Activated CD4-positive, alpha-beta T cell treated with anti-CD3 and anti-CD28 coated beads, Interleukin-2, amount 50 U/mL, for 16 hours (primary cell): ENCODE data around the gene RAD18.

Experiments used
- DNase-seq: peaks from one replicate; pipeline ENCODE4 v3.0.0-alpha.2; 2020

RAD18 gene, protein sequence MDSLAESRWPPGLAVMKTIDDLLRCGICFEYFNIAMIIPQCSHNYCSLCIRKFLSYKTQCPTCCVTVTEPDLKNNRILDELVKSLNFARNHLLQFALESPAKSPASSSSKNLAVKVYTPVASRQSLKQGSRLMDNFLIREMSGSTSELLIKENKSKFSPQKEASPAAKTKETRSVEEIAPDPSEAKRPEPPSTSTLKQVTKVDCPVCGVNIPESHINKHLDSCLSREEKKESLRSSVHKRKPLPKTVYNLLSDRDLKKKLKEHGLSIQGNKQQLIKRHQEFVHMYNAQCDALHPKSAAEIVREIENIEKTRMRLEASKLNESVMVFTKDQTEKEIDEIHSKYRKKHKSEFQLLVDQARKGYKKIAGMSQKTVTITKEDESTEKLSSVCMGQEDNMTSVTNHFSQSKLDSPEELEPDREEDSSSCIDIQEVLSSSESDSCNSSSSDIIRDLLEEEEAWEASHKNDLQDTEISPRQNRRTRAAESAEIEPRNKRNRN

DNA sequence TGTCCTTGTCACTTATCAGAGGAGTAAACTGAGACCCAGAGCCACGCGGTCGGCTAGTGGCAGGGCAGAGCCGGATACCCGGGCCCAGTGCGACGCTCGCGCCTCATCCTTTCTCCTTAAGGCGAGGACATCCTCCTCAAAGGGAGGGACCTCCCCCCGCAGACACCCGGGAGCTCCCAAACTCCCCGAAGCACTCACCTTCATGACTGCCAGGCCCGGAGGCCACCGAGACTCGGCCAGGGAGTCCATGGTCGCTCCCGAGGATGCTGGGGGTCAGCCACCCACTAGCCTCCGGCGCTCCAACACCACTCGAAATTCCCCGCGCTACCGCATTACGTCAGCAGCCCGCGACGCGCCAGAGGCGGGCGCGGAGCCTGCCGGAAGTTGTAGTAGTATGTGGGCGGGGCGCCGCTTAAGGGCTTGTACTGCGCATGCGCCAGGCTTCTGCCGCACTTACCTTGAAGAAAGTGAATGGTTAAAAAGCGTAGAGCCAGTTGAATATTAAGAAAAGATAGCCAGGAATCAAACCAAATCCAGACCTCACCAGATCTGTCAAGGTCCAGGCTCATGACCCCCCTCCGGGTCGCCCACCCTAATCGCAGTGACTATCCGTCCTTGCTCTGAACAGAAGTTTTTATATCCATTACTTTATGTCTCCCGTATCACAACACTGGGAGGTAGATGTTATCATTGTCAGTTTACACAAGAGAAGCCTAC, at the start of gene RAD18:
Gene RAD18, minus strand, starts transcription at position 336 of the 717 bp plus-strand sequence. Its CDS starts 87 bp downstream, at position 249.
- peak; percentile 94 for DNase-seq

DNA sequence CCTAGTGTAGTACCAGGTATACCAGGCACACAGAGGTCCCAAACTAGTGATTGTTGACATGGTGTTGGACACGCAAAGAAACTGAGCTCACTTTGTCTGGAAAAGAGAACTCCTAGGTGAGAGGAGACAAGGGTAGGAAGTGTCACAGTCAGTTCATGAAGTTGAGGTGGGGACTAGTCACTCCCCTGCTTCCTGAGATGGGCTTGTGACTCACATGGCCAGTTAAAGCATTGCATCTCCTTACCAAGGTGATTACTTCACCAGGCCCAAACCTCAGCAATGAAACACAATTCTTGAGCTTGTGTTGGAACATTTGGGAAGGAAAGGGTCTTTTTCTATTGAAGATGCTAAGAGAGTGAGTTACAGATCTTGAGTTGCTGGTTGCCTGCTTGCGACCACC, 49.2 kb upstream of the RAD18 start:
- DNase-seq = peak; percentile 18

DNA sequence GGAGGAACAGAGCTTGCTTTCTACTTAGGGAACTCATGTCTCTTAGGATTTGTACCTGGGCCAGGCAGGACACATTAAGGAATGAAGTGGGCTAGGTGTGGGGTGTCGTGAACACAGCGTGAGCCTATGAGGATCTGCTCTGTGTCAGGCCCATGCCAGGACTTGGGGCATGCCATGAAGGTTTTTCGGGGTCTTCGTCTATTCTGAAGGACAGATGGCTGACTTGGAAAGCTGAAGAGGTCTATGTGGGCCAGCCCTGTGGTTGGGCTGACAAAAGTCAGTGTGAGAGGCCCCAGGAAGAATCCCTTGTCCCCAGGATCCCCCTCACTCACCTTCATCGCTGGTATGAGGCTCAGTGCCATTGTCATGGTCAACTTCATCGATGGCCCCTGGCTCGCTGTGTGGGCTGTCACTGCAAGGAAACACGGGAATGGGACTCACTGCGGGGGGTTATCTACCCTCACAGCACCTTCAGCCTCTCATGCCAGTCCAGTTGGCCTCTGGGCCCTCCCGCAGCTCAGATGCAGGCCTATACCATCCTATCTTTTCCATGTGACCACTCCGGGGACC, 46.8 kb upstream of the RAD18 start:
- DNase-seq = no peak

DNA sequence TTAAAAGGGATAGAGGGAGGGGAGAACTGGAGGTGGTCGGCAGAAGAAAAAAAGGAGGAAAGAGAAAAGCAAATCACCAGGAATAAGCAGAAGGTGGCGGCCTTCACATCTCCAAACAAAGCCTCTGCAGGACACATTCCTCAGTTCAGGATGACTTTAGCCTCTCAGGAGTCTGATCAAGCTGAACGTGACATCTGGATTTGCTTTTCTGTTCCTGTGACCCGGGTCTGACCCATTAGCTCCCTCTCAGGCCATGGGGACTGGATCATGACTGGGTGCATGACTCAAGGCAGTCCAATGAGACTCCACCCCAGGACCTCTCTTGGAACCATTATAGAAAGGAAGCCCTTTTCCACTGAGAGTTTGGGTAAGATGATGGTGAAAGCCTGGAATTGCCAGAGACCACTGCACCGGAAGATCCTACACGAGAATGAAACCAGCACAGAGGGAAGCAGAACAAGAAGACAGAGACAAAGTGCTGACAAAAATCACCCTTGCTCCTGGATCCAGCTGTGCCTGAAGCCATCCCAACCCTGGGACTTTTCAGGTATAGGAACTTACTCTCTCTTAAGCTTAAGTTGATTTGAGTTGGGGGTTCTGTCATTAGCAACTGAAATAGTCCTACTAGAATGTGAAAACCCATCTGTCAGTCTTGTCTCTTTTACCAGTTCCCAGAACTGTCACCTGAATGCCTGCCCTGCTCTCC, 45.4 kb upstream of the RAD18 start:
- no peak for DNase-seq

DNA sequence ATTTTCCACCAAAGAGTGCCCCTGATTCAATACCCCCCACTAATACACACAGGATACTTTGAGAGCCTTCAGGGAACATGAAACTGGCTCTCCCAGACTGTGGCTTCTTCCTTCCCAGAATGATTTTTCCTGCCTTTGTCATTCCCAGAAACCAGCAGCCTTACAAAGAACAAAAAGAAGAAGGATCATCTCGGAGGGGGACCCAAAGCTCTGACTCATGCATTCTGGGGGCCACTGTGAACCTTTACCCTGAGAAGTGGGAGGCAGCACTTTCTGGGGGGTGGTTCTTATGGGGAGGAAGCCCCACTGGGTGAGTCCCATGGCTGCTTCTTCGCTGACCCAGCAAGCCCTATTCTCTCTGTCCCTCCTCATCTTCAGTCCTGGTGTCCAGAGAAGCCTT, 44.7 kb upstream of the RAD18 start:
- no peak for DNase-seq

DNA sequence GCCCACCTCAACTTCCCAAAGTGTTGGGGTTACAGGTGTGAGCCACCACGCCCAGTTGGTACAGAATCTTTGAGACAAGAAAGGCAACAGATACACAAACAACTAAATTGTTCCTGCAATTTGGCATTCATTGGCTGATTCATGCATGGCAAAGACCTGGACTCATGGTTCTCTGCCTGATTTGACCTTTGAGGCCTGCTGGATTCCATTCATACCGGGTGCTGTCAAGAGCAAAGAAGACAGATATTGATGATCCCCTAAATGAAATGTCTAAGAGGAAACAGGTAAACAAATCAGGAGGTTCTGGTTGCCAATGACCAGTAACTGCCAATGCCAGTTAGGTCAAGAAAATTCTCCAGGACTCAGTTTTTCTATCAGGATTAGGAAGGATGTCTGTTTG, 43.9 kb upstream of the RAD18 start:
- no peak for DNase-seq

DNA sequence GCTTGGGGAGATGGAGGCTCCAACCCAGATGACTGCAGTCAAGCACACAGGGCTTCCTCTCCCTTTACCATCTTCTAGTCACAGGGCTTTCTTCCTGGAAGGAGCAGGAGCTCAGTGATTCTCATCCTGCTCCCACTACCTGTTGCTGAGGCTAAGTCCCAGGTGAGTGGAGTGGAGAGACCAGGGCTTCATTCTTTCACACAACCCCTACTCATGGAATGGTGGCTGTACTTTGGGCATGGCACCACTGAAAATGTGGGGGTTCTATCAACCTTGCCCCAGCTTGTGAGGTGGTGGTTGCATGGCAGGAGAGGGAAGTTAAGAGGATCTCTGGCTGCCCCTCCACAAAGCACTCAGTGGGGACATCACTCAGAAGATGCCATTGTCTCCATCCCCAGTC, 36.8 kb upstream of the RAD18 start:
- no peak for DNase-seq

DNA sequence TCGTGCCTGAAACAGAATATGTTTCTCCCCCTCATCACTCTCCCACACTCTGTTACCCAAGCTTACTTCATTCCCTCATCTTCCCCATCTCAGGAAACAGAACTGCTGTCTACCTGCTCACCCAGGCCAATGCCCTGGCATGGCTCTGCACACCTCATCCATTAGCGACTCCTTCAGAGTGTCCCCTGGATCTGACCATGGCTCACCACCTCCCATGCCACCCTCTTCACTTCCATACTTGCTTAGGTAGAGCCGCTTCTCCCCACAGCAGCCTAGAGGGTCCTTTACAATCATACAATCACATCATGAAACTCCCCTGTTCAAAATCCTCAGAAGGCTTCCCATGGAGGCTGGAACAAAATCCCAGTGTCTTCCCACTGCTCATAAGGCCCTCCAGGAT, 33.9 kb upstream of the RAD18 start:
- DNase-seq = no peak

DNA sequence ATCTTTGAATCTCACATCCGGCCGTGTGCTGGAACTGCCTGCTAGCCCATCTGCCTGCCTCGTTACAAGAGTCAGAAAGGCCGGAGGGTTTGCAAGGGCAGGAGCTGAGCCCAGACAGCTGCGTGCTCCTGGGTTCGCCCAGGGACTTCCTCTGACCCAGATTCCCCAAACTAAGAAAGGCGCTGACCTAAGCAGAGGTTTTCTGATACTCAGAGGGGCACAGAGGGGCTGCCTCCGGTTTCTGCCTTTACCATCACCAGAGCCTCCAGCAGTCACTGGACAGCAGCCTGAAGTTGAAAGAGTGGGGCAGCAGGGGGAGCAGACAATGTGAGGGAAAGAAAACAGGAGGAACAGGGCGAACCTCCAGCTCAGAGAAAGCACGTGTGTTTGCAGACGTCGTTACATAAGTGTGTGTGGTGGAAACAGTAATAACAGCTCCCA, 33.4 kb upstream of the RAD18 start:
- no peak for DNase-seq

DNA sequence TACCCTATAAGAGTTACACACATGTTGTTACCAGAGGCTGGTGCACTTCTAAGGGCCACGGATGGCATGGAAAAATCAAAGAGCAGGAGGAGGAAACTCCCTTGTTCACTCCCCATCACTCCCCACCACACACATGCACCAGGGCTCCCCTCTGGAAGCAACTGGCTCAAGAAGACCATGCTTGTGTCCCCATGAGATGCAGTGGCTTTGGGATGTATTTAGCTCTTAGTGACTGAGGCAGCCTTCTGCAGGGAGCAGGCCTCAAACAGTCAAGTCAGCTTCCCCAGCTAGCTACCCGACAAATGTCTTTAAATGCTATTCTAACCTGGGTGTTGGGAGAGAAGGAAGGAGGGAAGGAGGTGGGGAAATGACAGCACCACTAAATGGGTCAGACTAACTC, 32.9 kb upstream of the RAD18 start:
- DNase-seq = no peak

DNA sequence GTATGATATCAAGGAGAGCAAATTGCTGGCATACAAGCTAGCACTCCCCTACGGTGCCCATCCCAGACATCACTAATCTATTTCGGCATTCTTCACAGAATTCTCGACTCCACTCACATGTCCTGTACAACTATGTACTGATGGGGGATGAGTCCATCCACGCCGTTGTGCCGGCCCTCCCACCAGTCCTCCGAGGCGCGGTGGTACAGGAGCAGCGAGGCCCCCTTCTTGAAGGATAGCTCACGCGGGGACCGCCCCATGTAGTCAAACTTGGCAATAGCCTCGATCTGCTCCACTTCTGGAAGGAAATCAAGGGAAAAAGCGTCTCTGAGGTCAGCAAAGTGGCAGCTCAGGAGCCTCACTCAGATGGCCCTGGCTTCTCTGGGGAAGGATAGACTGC, 31.0 kb upstream of the RAD18 start:
- DNase-seq = no peak

DNA sequence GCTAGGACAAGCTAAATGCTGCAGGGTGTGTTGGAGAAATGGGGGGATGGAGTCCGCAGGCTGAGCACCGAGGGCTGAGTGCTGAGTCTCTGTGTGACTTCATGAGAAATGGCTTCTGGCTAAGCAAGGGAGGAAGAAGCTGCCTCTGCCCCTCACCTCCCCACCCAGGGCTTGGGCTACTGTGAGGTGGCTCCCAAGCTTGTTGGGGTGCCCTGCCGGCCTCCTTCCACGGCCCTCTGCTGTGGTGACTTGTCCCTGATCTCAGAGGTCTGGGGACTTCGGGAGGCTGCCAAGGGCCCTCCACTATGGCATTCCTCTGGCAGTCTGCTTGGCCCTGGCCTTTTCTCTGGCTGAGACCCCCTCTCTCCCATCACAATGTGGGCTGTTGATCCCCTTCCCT, 30.1 kb upstream of the RAD18 start:
- DNase-seq = no peak

DNA sequence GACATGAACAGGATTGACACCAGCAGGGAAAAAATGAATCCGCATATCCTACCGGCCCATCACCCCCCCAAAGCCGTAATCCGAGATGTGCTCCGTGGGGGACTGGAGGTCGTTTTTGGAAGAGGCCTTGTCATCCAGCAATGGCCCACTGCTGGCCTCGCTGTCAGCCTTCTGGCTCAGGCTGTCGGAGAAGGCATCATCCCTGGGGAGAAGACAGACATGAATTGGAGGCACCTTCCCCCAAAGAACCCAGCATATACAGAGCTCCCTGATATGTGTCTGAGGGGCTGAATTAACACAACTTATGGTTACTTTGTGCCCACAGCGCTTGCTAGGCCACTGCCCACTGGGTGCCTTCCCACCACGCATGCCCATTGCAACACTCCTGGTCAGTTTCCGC, 29.6 kb upstream of the RAD18 start:
- no peak for DNase-seq

DNA sequence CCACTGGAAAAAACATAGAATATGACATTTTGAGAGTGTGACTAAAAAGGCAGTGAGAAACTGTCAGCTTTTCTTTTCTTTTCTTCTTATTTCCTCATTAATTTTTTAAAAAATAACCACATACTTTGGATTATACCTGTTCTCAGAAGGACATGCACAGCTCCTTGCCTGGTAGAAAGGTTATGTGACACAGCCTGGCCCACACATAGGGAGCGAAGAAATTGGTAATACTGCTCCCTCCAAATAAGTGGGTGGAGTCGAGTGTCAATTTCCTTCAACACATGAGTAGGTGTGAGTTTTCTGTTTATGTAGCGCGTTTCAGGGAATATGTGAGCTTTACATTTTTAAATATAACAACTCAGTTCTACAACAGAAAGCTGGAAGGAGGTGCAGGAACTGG, 28.9 kb upstream of the RAD18 start:
- DNase-seq = no peak

DNA sequence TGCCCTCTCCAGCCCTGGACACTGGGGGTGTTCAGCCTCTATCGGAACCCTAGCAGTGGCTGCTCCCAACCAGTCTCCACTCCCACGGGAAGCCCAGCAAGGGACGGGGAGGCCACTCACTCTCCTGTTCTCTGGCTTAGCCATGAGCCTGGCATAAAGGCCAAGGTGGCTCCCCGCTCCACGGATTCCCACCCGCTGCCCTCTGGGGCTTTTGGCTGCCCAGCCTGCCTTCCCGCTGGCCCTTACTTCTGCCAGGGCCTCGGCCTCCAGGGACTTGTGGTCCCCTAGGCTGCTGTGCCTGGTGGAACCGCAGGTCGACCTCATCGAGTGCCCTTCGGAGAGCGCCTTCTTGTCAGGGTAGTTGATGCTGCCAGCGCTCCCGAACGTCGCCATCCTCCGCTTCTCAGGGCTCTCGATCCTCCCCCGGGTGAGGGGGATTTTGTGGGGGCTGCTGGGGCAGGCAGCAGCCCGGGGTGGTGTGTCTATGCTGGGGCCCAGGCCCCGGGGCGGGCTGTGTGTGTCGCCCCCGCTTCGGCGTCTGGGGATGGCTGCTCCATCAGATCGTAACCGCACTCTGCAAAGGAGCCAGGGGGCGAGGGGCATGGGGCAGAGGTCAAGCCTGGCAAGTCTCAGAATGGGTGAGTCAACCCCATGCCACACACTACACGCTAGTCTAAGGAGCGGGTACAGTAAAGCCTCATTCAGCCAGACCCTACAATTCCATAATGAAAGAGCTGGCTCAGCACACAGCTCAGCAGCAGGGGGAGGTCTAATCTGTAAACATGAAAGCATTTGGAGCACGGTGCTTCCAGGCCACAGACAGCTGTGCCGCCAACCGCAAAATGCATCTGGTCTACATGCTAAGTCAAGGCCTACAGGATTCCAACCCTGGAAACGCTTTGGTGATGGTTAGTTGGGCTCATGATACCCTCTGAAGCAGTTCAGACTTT, 27.3 kb upstream of the RAD18 start:
- DNase-seq = no peak

DNA sequence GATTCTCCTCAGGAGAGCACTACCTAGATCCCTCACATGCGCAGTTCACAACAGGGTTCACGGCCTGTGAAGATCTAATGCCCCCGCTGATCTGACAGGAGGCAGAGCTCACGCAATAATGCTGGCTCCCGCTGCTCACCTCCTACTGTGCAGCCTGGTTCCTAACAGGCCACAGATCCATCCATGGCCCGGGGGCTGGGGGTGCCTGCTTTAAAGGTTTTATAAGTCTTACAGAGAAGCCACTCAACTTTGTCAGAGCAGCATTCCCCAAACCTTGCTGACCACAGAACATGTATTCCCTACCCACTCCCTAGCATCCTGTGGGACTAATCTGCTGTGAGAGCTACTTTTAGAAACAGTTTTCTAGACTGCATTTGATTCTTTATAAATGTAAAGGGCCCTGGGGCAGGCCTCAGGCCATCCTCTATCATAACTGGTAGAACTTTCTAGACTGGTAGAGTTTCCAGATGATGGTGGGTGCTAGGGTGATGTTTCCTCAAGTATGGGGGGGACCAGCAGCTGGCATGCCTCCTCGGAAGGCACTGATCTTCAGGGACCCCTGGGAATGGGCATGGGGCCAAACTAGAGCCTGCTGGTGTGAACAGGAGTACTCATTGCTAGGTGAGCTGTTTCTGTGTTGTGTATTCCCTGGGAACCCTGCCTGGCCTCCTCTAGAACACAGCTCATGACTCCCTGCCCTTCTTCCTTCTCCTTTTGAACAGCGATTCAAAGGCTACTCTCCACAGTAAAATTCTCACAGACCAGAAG, 25.7 kb upstream of the RAD18 start:
- no peak for DNase-seq

DNA sequence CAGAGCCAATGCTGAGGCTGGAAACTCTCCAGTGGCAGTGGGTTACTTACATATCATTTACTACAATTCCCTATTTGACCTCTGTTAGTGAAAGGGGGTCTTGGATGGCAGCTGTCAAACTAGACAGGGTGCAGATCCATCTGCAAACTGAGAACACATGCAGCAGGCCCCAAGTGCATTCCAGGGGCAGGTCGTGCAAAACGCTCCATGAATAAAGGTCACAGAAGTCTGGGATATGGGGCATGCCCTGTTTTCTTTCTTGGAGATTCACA, 25.0 kb upstream of the RAD18 start:
- DNase-seq = no peak

DNA sequence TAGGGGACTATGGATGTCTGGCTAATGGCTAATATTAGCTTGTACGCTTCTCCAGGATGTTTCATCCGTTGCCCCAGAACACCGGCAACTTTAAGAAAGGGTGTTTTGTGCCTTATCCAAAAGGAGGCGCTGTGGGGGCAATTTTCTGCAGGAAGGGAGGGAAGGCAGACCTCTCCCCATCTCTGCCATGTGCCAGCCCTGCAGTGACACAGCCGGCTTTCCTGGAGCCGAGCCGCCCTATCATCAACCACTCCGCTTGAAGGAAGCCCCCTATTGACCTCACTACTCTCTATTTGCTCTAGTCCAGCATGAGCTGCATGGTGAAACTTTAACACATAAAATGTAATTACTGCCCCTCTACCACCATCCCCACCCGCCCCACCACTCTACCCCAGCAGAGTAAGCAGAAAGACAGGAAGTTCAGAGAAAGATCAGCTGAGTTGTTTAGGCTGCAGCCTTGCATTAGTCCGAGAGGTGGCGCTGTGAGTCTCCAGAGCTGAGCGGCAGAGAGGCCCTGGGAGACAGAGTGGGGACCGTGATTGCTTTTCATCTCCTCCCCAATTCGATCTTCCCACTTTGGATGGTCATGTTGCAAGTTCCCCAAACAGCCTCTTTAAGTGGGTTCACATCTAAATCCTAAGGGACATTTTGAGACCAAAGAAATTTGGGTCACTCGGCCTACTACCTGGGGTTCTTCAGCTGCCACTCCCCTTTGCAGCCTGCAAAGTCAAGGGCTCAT, 24.5 kb upstream of the RAD18 start:
- DNase-seq = peak; percentile 69

DNA sequence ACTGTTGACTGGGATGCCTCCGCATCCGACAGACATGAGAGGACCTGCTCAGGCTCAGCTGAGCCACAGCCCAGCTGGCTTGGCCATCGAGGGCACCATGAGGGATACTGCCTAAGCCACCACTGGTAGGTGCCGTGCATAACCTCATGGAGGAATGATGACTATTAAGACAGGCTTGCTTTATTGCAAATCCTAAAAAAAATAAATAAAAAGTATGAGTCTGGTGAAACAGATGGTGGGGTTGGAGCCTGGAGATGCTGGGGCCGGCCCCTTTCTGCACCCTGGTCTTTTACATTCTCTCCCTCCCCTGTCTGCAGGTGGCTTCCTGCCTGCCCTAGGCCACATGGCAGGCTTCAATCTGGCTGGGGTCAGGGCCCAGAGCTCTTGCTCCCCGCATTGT, 24.0 kb upstream of the RAD18 start:
- DNase-seq = no peak

DNA sequence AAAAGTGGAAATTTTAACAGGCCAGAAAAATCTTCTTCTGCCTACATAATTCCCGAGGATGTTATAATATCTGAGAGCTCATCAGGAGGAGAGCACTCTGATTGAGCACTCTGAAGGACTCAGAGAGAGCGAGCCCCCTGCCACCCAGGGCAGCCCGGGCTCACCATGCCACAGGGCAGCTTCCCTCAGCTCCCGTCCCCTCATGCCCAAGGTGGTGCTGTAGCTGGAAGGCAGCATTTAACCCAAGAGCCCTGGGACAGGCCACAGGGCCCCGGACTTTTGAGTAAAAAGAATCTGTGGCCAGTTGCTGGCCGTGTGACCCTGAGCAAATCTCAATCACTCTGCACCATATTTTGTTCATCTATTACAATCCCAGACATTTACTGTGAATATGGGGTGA, 23.5 kb upstream of the RAD18 start:
- DNase-seq = no peak

DNA sequence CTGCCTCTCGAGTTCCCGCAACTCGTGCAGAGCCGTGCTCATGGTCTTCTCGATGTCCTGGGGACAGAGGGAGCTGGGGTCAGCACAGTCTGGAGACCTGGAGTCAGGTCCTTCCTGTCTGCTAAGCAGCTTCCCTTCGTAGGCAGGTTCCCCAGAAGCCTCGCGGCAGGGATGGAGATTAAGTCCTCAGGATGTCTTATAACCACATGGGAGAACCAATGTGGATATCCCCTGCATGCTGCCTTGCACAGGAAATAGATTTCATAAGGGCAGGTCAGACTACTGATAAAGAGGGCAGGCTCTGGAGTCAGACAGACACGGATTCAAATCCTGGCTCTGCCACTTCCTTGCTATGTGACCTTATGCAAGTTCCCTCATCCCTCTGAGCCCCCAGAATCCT, 22.6 kb upstream of the RAD18 start:
- DNase-seq = no peak
